H1 (cell line): ENCODE data around the gene MANEAL. TPM values are rescaled to one million over a fixed set of nuclear protein-coding genes. Genes with fewer than 3 reads are reported as not detected.
A peak's percentile ranks its signal among the peaks of the same experiment; 100 is the strongest.

Source experiments
- BRCA1 ChIP-seq: IDR thresholded peaks from 2 replicates; pipeline ENCODE4 v1.6.1; 2012; ENCODE audit warnings: low read depth, low read length, improper control_type of control experiment
- CBX8 ChIP-seq: fragments of 300-800, 300-1000 bp; sonication (generic); IDR thresholded peaks from 2 replicates; pipeline ENCODE4 v1.7.1; 2016; ENCODE audit warnings: low read depth, low read length, borderline replicate concordance
- CHD2 ChIP-seq: IDR thresholded peaks from 2 replicates; pipeline ENCODE4 v1.6.1; 2012; ENCODE audit warnings: low read length, improper control_type of control experiment
- CTBP2 ChIP-seq: IDR thresholded peaks from 2 replicates; pipeline ENCODE4 v1.7.0; 2011; ENCODE audit warnings: borderline replicate concordance, mild to moderate bottlenecking, moderate library complexity, mixed read lengths, low read length; ENCODE audit not compliant: insufficient read depth, insufficient read length
- EGR1 ChIP-seq: IDR thresholded peaks from 2 replicates; pipeline ENCODE4 v1.6.1; 2011; ENCODE audit warnings: low read depth, low read length, borderline replicate concordance
- FOSL1 ChIP-seq: IDR thresholded peaks from 2 replicates; pipeline ENCODE4 v1.6.1; 2011; ENCODE audit warnings: mild to moderate bottlenecking, low read depth, low read length, moderate library complexity; ENCODE audit not compliant: insufficient read depth
- HDAC2 ChIP-seq, 2 experiments: fragments of 300-600 bp in 1 of 2; sonication (generic) in 1 of 2; IDR thresholded peaks; 2 replicates each; pipeline ENCODE4 v1.6.1; 2011 to 2012; ENCODE audit warnings: low read depth in 2 of 2, low read length in 2 of 2, mild to moderate bottlenecking in 2 of 2, moderate library complexity in 2 of 2, borderline replicate concordance in 1 of 2, inconsistent platforms in 1 of 2
- JUND ChIP-seq: IDR thresholded peaks from 2 replicates; pipeline ENCODE4 v1.6.1; 2011; ENCODE audit warnings: mild to moderate bottlenecking, improper control_type of control experiment, low read length
- MAFK ChIP-seq: IDR thresholded peaks from 2 replicates; pipeline ENCODE4 v1.6.1; 2012; ENCODE audit warnings: low read depth, mild to moderate bottlenecking, improper control_type of control experiment, low read length
- NANOG ChIP-seq: IDR thresholded peaks from 2 replicates; pipeline ENCODE4 v1.6.1; 2011; ENCODE audit warnings: low read length, low read depth, mild to moderate bottlenecking, inconsistent platforms; ENCODE audit not compliant: insufficient read depth, poor library complexity, severe bottlenecking
- PHF8 ChIP-seq: fragments of 200-600 bp; sonication (generic); conservative IDR thresholded peaks from 2 replicates; pipeline ENCODE4 v1.7.1; 2012; ENCODE audit warnings: low read depth, mild to moderate bottlenecking, inconsistent platforms, low read length, moderate library complexity
- POLR2AphosphoS5 ChIP-seq: IDR thresholded peaks from 2 replicates; pipeline ENCODE4 v1.6.1; 2011; ENCODE audit warnings: low read depth, low read length
- SP4 ChIP-seq: IDR thresholded peaks from 2 replicates; pipeline ENCODE4 v1.6.1; 2012; ENCODE audit warnings: low read length, inconsistent platforms
- TAF1 ChIP-seq: IDR thresholded peaks from 2 replicates; pipeline ENCODE4 v1.6.1; 2011; ENCODE audit warnings: mild to moderate bottlenecking, low read depth, low read length
- TBP ChIP-seq: IDR thresholded peaks from 2 replicates; pipeline ENCODE4 v1.6.1; 2011; ENCODE audit warnings: low read depth, low read length, improper control_type of control experiment
- TEAD4 ChIP-seq: IDR thresholded peaks from 2 replicates; pipeline ENCODE4 v1.6.1; 2012; ENCODE audit warnings: low read depth, low read length, inconsistent platforms, mixed read lengths
- polyA plus RNA-seq, 7 experiments: library from polyadenylated mRNA; depleted of rRNA in 3 of 7; stranded (reverse) in 5 of 7; unstranded in 2 of 7; fragments of >200 nt in 5 of 7; fragments of 200-250 nt in 2 of 7; gene quantifications; 1 replicate in 5 of 7; 2 replicates in 1 of 7; 4 replicates in 1 of 7; pipeline versions ENCODE4 v1.2.1 to v1.2.3, GENCODE V29; 2011 to 2013; ENCODE audit warnings: missing spikeins in 2 of 7, mixed read lengths in 2 of 7
- total RNA-seq: library from RNA; stranded (reverse); fragmentation: NEBNext Ultra II Directional; extraction: Animal tissue kit (Norgen Biotek cat#: 25700); gene quantifications from 2 replicates; pipeline ENCODE4 v1.2.1, GENCODE V29; 2021
- TF ChIP-seq, protein P1 (sequence below): IDR thresholded peaks from 2 replicates; pipeline ENCODE4 v1.6.1; 2012; ENCODE audit warnings: inconsistent platforms
- TF ChIP-seq, protein P2 (sequence below): IDR thresholded peaks from 2 replicates; pipeline ENCODE4 v1.6.1; 2012; ENCODE audit warnings: low read length, inconsistent platforms
- TF ChIP-seq, protein P3 (sequence below): IDR thresholded peaks from 2 replicates; pipeline ENCODE4 v1.6.1; 2011; ENCODE audit warnings: low read length, improper control_type of control experiment
- TF ChIP-seq, protein P4 (sequence below): IDR thresholded peaks from 2 replicates; pipeline ENCODE4 v1.6.1; 2011; ENCODE audit warnings: low read depth, mild to moderate bottlenecking, low read length; ENCODE audit not compliant: insufficient read depth

The MANEAL gene
- total and polyA plus RNA-seq, 2 of the 8 experiments (the other 6 are each of a cell fraction or from before 2014, with no cell fraction given), result 4.8 to 7.2 TPM

- TF ChIP-seq, protein P1, sequence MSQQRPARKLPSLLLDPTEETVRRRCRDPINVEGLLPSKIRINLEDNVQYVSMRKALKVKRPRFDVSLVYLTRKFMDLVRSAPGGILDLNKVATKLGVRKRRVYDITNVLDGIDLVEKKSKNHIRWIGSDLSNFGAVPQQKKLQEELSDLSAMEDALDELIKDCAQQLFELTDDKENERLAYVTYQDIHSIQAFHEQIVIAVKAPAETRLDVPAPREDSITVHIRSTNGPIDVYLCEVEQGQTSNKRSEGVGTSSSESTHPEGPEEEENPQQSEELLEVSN, result no peak
- TF ChIP-seq CBX8 (no peak), JUND (no peak), CTBP2 (no peak), TEAD4 (0 out of 2 replicates have a peak, but pooled peaks have one; percentile 32), CHD2 (no peak), EGR1 (peak; percentile 26; the same call in 1 of the 2 replicates), SP4 (no peak), BRCA1 (no peak), NANOG (no peak), FOSL1 (no peak), HDAC2 (IDR thresholded peaks at IDR 0.05; ENCODE audit: borderline replicate concordance in 1 of 2, low read depth in 2 of 2, low read length in 2 of 2) (no peak; a peak in 1 of 4 replicates), TAF1 (peak; percentile 77), POLR2AphosphoS5 (peak; percentile 70; the same call in 1 of the 2 replicates), MAFK (no peak), TBP (peak; percentile 65), PHF8 (peak; percentile 85)
- TF ChIP-seq, protein P2, sequence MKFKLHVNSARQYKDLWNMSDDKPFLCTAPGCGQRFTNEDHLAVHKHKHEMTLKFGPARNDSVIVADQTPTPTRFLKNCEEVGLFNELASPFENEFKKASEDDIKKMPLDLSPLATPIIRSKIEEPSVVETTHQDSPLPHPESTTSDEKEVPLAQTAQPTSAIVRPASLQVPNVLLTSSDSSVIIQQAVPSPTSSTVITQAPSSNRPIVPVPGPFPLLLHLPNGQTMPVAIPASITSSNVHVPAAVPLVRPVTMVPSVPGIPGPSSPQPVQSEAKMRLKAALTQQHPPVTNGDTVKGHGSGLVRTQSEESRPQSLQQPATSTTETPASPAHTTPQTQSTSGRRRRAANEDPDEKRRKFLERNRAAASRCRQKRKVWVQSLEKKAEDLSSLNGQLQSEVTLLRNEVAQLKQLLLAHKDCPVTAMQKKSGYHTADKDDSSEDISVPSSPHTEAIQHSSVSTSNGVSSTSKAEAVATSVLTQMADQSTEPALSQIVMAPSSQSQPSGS, result no peak
- TF ChIP-seq, protein P3, sequence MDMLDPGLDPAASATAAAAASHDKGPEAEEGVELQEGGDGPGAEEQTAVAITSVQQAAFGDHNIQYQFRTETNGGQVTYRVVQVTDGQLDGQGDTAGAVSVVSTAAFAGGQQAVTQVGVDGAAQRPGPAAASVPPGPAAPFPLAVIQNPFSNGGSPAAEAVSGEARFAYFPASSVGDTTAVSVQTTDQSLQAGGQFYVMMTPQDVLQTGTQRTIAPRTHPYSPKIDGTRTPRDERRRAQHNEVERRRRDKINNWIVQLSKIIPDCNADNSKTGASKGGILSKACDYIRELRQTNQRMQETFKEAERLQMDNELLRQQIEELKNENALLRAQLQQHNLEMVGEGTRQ, result no peak
- TF ChIP-seq, protein P4, sequence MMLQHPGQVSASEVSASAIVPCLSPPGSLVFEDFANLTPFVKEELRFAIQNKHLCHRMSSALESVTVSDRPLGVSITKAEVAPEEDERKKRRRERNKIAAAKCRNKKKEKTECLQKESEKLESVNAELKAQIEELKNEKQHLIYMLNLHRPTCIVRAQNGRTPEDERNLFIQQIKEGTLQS, result no peak
These were observed 14.1 kb downstream of the MANEAL start, which contains the start of the genes C1orf122 and YRDC (continued) for GRCh38 chr1:37807555-37808368.
